Measurements from ENCODE around the gene BMF. TPM values are rescaled to one million over a fixed set of nuclear protein-coding genes. Genes with fewer than 3 reads are reported as not detected.

BMF gene
- total and polyA plus RNA-seq, 2 donors (not counting 3 experiments of a cell fraction or from before 2014, with no cell fraction given) = 8.6 to 9.8 TPM

DNA sequence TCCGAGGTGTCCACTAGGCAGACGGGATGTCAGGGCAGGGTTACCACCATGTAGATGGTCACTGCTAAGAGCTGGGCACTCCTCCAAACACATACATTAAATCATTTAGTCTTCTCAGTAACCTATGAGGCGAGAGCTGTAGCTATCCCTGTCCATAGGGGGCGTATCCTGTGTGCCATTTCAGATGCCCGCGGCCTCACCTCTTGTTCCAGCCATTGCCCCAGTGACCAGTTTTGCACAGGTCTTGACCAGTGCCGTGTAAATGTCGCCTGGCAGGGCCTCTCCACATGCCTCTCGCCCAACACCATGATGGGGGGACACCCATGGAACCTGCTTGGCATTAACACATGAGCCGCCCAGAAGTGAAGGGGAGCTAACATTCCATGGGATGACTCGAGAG lies 48.9 kb downstream of the BMF start:
- Histone ChIP-seq H3K9ac (replicated peaks; ENCODE audit: extremely low read depth, insufficient read depth, low read length) (no peak overlapping the region), H3K27me3 (ENCODE audit: control insufficient read depth in 2 of 2, insufficient read depth in 2 of 2, low read length in 2 of 2) (no peaks in the 10 kb centered on the region), H4K20me1 (replicated peaks; ENCODE audit: control insufficient read depth, extremely low read depth, insufficient read depth, low read length) (no peaks in the 10 kb centered on the region), H3K79me2 (ENCODE audit: control insufficient read depth, insufficient read depth, low read length) (no peaks in the 10 kb centered on the region), H3K27ac (ENCODE audit: insufficient read depth, low read depth, low read length) (no peak overlapping the region), H3K4me2 (ENCODE audit: insufficient read depth, low read length) (no peak overlapping the region), H3K36me3 (ENCODE audit: control insufficient read depth in 2 of 2, extremely low read depth in 1 of 2, insufficient read depth in 2 of 2, low read length in 2 of 2) (no peaks in the 10 kb centered on the region), H2AFZ (ENCODE audit: low read depth, low read length) (no peak overlapping the region), H3K9me3 (replicated peaks; ENCODE audit: control insufficient read depth, insufficient read depth, low read length) (no peaks in the 10 kb centered on the region), H3K4me3 (replicated peaks in 1 of 3; ENCODE audit: insufficient read depth in 1 of 3, low read depth in 1 of 3, low read length in 3 of 3) (no peak overlapping the region), H3K4me1 (ENCODE audit: control insufficient read depth, extremely low read depth, insufficient read depth, low read length) (peaks cover 13% of the 10 kb centered on the region), H3K9me1 (replicated peaks; ENCODE audit: control insufficient read depth, extremely low read depth, insufficient read depth, low read length) (no peaks in the 10 kb centered on the region)
- DNase-seq (ENCODE audit: low read depth, low spot score) (no peak), FAIRE-seq (no peak)
- intact Hi-C loops (cut with micrococcal nuclease) (no loop called here), dilution Hi-C loops (cut with MboI; ENCODE audit: extremely low pct_ligation_motif_present, low sequenced_read_pairs) (no loop called here)
- no peak for TF ChIP-seq MYC (IDR thresholded peaks at IDR 0.05; ENCODE audit: low read depth, low read length)
- TF ChIP-seq, protein P1, sequence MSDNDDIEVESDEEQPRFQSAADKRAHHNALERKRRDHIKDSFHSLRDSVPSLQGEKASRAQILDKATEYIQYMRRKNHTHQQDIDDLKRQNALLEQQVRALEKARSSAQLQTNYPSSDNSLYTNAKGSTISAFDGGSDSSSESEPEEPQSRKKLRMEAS (IDR thresholded peaks at IDR 0.05; ENCODE audit: insufficient read depth, insufficient read length) = no peak
- no peak for TF ChIP-seq FOS (IDR thresholded peaks at IDR 0.05; ENCODE audit: borderline replicate concordance, insufficient read depth, low read length)
- TF ChIP-seq POLR2A (IDR thresholded peaks at IDR 0.05; ENCODE audit: low read depth, low read length) = no peak
- ChIA-PET CTCF (interaction anchor here (0.8 to 1.5 kb wide), 6 partner anchors 8 to 215 kb away, joined by 3 to 4 read pairs (median 3); partner anchors contain the start of gene BMF), POLR2A (no interaction called here)
- no TSS peak for BruUV-seq (replicated peaks)

DNA sequence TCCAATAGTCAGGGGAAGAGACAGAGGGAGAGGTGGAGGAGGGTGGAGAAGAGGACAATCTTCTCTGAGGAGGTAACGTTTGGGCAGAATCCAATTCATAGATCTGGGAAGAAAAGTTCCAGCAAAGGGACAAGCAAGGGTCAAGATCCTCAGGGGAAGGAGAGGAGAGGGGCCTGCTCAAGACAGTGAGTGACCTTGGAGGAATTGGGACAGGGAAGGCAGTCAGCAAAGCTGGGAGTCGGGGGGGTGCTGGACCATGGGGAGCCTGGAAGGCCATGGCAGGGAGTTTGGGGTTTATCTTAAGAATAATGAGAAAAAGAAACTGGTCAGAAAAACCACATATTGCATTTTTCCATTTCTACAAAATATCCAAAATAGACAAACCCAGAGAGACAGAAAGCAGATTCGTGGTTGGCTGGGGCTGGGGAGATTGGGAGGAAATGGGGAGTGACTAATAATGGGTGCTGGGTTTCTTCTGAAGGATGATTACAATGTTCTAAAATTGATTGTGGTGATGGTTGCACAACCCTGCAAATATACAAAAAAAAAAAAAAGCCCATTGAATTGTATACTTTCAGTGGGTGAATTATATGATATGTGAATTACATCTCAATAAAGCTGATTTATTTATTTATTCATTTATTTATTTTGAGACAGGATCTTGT lies 50.1 kb downstream of the BMF start:
- Histone ChIP-seq H3K4me3 (replicated peaks in 1 of 3; ENCODE audit: insufficient read depth in 1 of 3, low read depth in 1 of 3, low read length in 3 of 3) (no peak overlapping the region), H4K20me1 (replicated peaks; ENCODE audit: control insufficient read depth, extremely low read depth, insufficient read depth, low read length) (no peaks in the 10 kb centered on the region), H3K36me3 (ENCODE audit: control insufficient read depth in 2 of 2, extremely low read depth in 1 of 2, insufficient read depth in 2 of 2, low read length in 2 of 2) (no peaks in the 10 kb centered on the region), H3K4me2 (ENCODE audit: insufficient read depth, low read length) (no peak overlapping the region), H2AFZ (ENCODE audit: low read depth, low read length) (no peak overlapping the region), H3K79me2 (ENCODE audit: control insufficient read depth, insufficient read depth, low read length) (no peaks in the 10 kb centered on the region), H3K9me3 (replicated peaks; ENCODE audit: control insufficient read depth, insufficient read depth, low read length) (no peaks in the 10 kb centered on the region), H3K27me3 (ENCODE audit: control insufficient read depth in 2 of 2, insufficient read depth in 2 of 2, low read length in 2 of 2) (no peaks in the 10 kb centered on the region), H3K9me1 (replicated peaks; ENCODE audit: control insufficient read depth, extremely low read depth, insufficient read depth, low read length) (no peaks in the 10 kb centered on the region), H3K9ac (replicated peaks; ENCODE audit: extremely low read depth, insufficient read depth, low read length) (no peak overlapping the region), H3K27ac (ENCODE audit: insufficient read depth, low read depth, low read length) (no peak overlapping the region), H3K4me1 (ENCODE audit: control insufficient read depth, extremely low read depth, insufficient read depth, low read length) (peaks cover 3% of the 10 kb centered on the region)
- no TSS peak for BruUV-seq (replicated peaks)
- FAIRE-seq (no peak), DNase-seq (ENCODE audit: low read depth, low spot score) (no peak)
- ChIA-PET CTCF (interaction anchor here (0.6 to 1.5 kb wide), 3 partner anchors 35 to 216 kb away, joined by 3 to 4 read pairs (median 3); no protein-coding TSS in a partner anchor), POLR2A (no interaction called here)
- dilution Hi-C loops (cut with MboI; ENCODE audit: extremely low pct_ligation_motif_present, low sequenced_read_pairs) (no loop called here), intact Hi-C loops (cut with micrococcal nuclease) (no loop called here)
- TF ChIP-seq, protein P2, sequence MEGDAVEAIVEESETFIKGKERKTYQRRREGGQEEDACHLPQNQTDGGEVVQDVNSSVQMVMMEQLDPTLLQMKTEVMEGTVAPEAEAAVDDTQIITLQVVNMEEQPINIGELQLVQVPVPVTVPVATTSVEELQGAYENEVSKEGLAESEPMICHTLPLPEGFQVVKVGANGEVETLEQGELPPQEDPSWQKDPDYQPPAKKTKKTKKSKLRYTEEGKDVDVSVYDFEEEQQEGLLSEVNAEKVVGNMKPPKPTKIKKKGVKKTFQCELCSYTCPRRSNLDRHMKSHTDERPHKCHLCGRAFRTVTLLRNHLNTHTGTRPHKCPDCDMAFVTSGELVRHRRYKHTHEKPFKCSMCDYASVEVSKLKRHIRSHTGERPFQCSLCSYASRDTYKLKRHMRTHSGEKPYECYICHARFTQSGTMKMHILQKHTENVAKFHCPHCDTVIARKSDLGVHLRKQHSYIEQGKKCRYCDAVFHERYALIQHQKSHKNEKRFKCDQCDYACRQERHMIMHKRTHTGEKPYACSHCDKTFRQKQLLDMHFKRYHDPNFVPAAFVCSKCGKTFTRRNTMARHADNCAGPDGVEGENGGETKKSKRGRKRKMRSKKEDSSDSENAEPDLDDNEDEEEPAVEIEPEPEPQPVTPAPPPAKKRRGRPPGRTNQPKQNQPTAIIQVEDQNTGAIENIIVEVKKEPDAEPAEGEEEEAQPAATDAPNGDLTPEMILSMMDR (IDR thresholded peaks at IDR 0.05; ENCODE audit: extremely low read depth in 1 of 2, insufficient read depth in 1 of 2, low read depth in 1 of 2, low read length in 2 of 2) = no peak
- no peak for TF ChIP-seq GATA2 (IDR thresholded peaks at IDR 0.05; ENCODE audit: insufficient read depth, insufficient read length, low read depth, low read length)
- TF ChIP-seq, protein P1 (IDR thresholded peaks at IDR 0.05; ENCODE audit: insufficient read depth, insufficient read length) = no peak
- TF ChIP-seq MYC (IDR thresholded peaks at IDR 0.05; ENCODE audit: low read depth, low read length) = no peak
- TF ChIP-seq POLR2A (IDR thresholded peaks at IDR 0.05; ENCODE audit: low read depth, low read length) = no peak
- no peak for TF ChIP-seq EZH2 (IDR thresholded peaks at IDR 0.05; ENCODE audit: borderline replicate concordance, low read depth, low read length, severe bottlenecking)
- TF ChIP-seq POLR2AphosphoS5 (IDR thresholded peaks at IDR 0.05; ENCODE audit: insufficient read depth, low read depth, low read length) = no peak
- no peak for TF ChIP-seq FOS (IDR thresholded peaks at IDR 0.05; ENCODE audit: borderline replicate concordance, insufficient read depth, low read length)
- TF ChIP-seq JUN (IDR thresholded peaks at IDR 0.05; ENCODE audit: borderline replicate concordance, insufficient read depth, insufficient read length, low read depth) = no peak

Measured in endothelial cell of umbilical vein (primary cell).